ENCODE measurements around the gene LMBR1.

The LMBR1 gene

GRCh38 chr7:156666368-156667109 is 226.4 kb downstream of the LMBR1 start:
- DNase-seq, result no peak
- H3K9me3 ChIP-seq (ENCODE audit: insufficient read depth, low read length, severe bottlenecking), result no peaks in the 10 kb centered on the region
- H3K27me3 ChIP-seq (ENCODE audit: insufficient read depth, low read length, poor library complexity), result no peaks in the 10 kb centered on the region
- no peak overlapping the region for H3K9ac ChIP-seq (ENCODE audit: low read depth, low read length)
- no peak overlapping the region for H3K27ac ChIP-seq (ENCODE audit: low read length)
- H3K36me3 ChIP-seq (ENCODE audit: insufficient read depth, low read length), result peaks cover 12% of the 10 kb centered on the region
- H4K20me1 ChIP-seq (ENCODE audit: insufficient read depth, low read length), result no peaks in the 10 kb centered on the region; the same call in 1 of the 2 replicates
- no peak for TF ChIP-seq EZH2 (IDR thresholded peaks at IDR 0.05; ENCODE audit: borderline replicate concordance, low read depth, low read length, severe bottlenecking)
- TF ChIP-seq, protein P1, sequence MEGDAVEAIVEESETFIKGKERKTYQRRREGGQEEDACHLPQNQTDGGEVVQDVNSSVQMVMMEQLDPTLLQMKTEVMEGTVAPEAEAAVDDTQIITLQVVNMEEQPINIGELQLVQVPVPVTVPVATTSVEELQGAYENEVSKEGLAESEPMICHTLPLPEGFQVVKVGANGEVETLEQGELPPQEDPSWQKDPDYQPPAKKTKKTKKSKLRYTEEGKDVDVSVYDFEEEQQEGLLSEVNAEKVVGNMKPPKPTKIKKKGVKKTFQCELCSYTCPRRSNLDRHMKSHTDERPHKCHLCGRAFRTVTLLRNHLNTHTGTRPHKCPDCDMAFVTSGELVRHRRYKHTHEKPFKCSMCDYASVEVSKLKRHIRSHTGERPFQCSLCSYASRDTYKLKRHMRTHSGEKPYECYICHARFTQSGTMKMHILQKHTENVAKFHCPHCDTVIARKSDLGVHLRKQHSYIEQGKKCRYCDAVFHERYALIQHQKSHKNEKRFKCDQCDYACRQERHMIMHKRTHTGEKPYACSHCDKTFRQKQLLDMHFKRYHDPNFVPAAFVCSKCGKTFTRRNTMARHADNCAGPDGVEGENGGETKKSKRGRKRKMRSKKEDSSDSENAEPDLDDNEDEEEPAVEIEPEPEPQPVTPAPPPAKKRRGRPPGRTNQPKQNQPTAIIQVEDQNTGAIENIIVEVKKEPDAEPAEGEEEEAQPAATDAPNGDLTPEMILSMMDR (IDR thresholded peaks at IDR 0.05; ENCODE audit: borderline replicate concordance, extremely low read depth, low read length, poor library complexity, severe bottlenecking), result no peak
- ATAC-seq (ENCODE audit: insufficient read depth, low read depth), result no peak
- H3K4me2 ChIP-seq (ENCODE audit: insufficient read depth, low read length), result no peak overlapping the region
- no peaks in the 10 kb centered on the region for H3K4me1 ChIP-seq (ENCODE audit: insufficient read depth, low read length)
- H2AFZ ChIP-seq (ENCODE audit: low read depth, low read length), result no peak overlapping the region
- no peak overlapping the region for H3K4me3 ChIP-seq (ENCODE audit: low read depth in 1 of 2, low read length in 2 of 2)
- H3K79me2 ChIP-seq (ENCODE audit: insufficient read depth, low read length), result no peaks in the 10 kb centered on the region

GRCh38 chr7:156665101-156665500 is 227.9 kb downstream of the LMBR1 start:
- Histone ChIP-seq H3K4me1 (ENCODE audit: insufficient read depth, low read length) (no peaks in the 10 kb centered on the region), H3K4me3 (ENCODE audit: low read depth in 1 of 2, low read length in 2 of 2) (no peak overlapping the region), H2AFZ (ENCODE audit: low read depth, low read length) (no peak overlapping the region), H3K27me3 (ENCODE audit: insufficient read depth, low read length, poor library complexity) (no peaks in the 10 kb centered on the region), H4K20me1 (ENCODE audit: insufficient read depth, low read length) (no peaks in the 10 kb centered on the region; the same call in 1 of the 2 replicates), H3K36me3 (ENCODE audit: insufficient read depth, low read length) (peaks cover 8% of the 10 kb centered on the region), H3K9me3 (ENCODE audit: insufficient read depth, low read length, severe bottlenecking) (no peaks in the 10 kb centered on the region), H3K9ac (ENCODE audit: low read depth, low read length) (no peak overlapping the region), H3K27ac (ENCODE audit: low read length) (no peak overlapping the region), H3K79me2 (ENCODE audit: insufficient read depth, low read length) (no peaks in the 10 kb centered on the region), H3K4me2 (ENCODE audit: insufficient read depth, low read length) (no peak overlapping the region)
- TF ChIP-seq, protein P1 (IDR thresholded peaks at IDR 0.05; ENCODE audit: borderline replicate concordance, extremely low read depth, low read length, poor library complexity, severe bottlenecking), result no peak
- no peak for TF ChIP-seq EZH2 (IDR thresholded peaks at IDR 0.05; ENCODE audit: borderline replicate concordance, low read depth, low read length, severe bottlenecking)
- ATAC-seq (ENCODE audit: insufficient read depth, low read depth) (no peak), DNase-seq (no peak)

DNA sequence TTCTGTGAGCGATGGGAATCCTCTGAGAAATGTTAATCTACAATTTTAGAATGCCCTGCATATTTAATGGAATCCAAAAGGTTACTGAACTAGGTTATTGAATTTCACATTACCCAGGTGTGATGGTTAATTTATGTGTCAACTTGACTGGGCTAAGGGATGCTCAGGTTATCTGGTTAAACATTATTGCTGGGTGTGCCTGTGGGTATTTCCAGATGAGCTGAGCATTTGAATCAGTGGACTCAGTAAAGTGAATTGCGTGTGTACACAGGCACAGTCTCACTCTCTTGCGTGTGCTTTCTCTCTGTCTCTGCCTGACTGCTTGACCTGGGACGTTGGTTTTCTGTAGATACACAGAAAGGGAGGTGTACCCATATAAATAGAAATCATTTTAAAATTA is 230.7 kb downstream of the LMBR1 start:
- no peak overlapping the region for H3K4me3 ChIP-seq (ENCODE audit: low read depth in 1 of 2, low read length in 2 of 2)
- H3K36me3 ChIP-seq (ENCODE audit: insufficient read depth, low read length), result no peaks in the 10 kb centered on the region
- ATAC-seq (ENCODE audit: insufficient read depth, low read depth) (no peak), DNase-seq (no peak)
- no peak overlapping the region for H3K4me2 ChIP-seq (ENCODE audit: insufficient read depth, low read length)
- H3K27ac ChIP-seq (ENCODE audit: low read length), result no peak overlapping the region
- no peaks in the 10 kb centered on the region for H3K4me1 ChIP-seq (ENCODE audit: insufficient read depth, low read length)
- H3K27me3 ChIP-seq (ENCODE audit: insufficient read depth, low read length, poor library complexity), result no peaks in the 10 kb centered on the region
- no peaks in the 10 kb centered on the region for H3K9me3 ChIP-seq (ENCODE audit: insufficient read depth, low read length, severe bottlenecking)
- no peak for TF ChIP-seq EZH2 (IDR thresholded peaks at IDR 0.05; ENCODE audit: borderline replicate concordance, low read depth, low read length, severe bottlenecking)
- TF ChIP-seq, protein P1 (IDR thresholded peaks at IDR 0.05; ENCODE audit: borderline replicate concordance, extremely low read depth, low read length, poor library complexity, severe bottlenecking), result no peak
- no peaks in the 10 kb centered on the region for H3K79me2 ChIP-seq (ENCODE audit: insufficient read depth, low read length)
- no peak overlapping the region for H3K9ac ChIP-seq (ENCODE audit: low read depth, low read length)
- no peak overlapping the region for H2AFZ ChIP-seq (ENCODE audit: low read depth, low read length)
- no peaks in the 10 kb centered on the region for H4K20me1 ChIP-seq (ENCODE audit: insufficient read depth, low read length)
